ENCODE measurements around the gene DDX43. TPM values are rescaled to one million over a fixed set of nuclear protein-coding genes. Genes with fewer than 3 reads are reported as not detected.

DDX43 gene
- total RNA-seq, 1 experiment from 2014 or later, result 0.33 TPM

- no peaks in the 10 kb centered on the region for H3K79me1 ChIP-seq (ENCODE audit: insufficient read depth, low read depth, low read length, poor library complexity, severe bottlenecking)
- no peak overlapping the region for H2BK120ac ChIP-seq (ENCODE audit: low read depth, low read length, poor library complexity, severe bottlenecking)
- no peak overlapping the region for H4K91ac ChIP-seq (ENCODE audit: insufficient read length, low read depth, low read length)
- H3K79me2 ChIP-seq (ENCODE audit: insufficient read depth, low read length), result no peaks in the 10 kb centered on the region
- H4K8ac ChIP-seq (replicated peaks; ENCODE audit: insufficient read length, low read depth, low read length), result no peak overlapping the region
- Mint-ChIP-seq H3K4me1 (peaks cover 2% of the 10 kb centered on the region in 2 experiments), H3K27me3 (ENCODE audit: low read depth) (no peaks in the 10 kb centered on the region), H3K36me3 (ENCODE audit: insufficient read depth in 1 of 3, low read depth in 3 of 3) (no peaks in the 10 kb centered on the region), H3K27ac (no peak overlapping the region; a peak in 1 of 7 replicates), H3K4me3 (no peak overlapping the region), H3K9me3 (peaks cover 0 to 3% of the 10 kb centered on the region in 2 experiments; a peak in 2 of 5 replicates)
- no CpG with 5 or more reads among the region's 31 CpGs for WGBS (ENCODE audit: extremely low coverage, insufficient read length, low lambda C conversion rate)
- H3K9ac ChIP-seq (ENCODE audit: extremely low read depth, insufficient read length, low read length), result no peak overlapping the region
- H3K27me3 ChIP-seq (ENCODE audit: insufficient read depth, low read length), result no peaks in the 10 kb centered on the region
- H2BK20ac ChIP-seq (ENCODE audit: low read depth, low read length, poor library complexity, severe bottlenecking), result no peak overlapping the region
- H3K4ac ChIP-seq (ENCODE audit: low read depth, low read length), result no peak overlapping the region
- no peaks in the 10 kb centered on the region for H4K20me1 ChIP-seq (ENCODE audit: control insufficient read depth, insufficient read depth, insufficient read length)
- no peaks in the 10 kb centered on the region for H3K9me3 ChIP-seq (ENCODE audit: control insufficient read depth, low read depth, low read length)
- no peak overlapping the region for H2BK5ac ChIP-seq (ENCODE audit: insufficient read length, low read length)
- H3T11ph ChIP-seq (ENCODE audit: low read length), result no peak overlapping the region
- no peak overlapping the region for H2AFZ ChIP-seq (ENCODE audit: low read length)
- H2AK5ac ChIP-seq (ENCODE audit: insufficient read length, low read length), result no peak overlapping the region
- no peak overlapping the region for H2BK12ac ChIP-seq (ENCODE audit: insufficient read length, low read depth, low read length)
- no peak overlapping the region for H3K23ac ChIP-seq (ENCODE audit: insufficient read length, low read depth, low read length)
- no peak overlapping the region for H3K56ac ChIP-seq (ENCODE audit: insufficient read length, low read depth, low read length)
- no peaks in the 10 kb centered on the region for H3K23me2 ChIP-seq (ENCODE audit: insufficient read length, low read depth, low read length, poor library complexity, severe bottlenecking)
- TF ChIP-seq CTCF (conservative IDR thresholded peaks at IDR 0.05), result no peak
- no peak overlapping the region for H3K27ac ChIP-seq (ENCODE audit: insufficient read length, low read depth, low read length)
- no peak overlapping the region for H3K4me2 ChIP-seq (ENCODE audit: insufficient read depth, insufficient read length, low read length)
- no peak overlapping the region for H4K5ac ChIP-seq (ENCODE audit: insufficient read length, low read depth, low read length)
- DNase-seq, result no peak
- no peak overlapping the region for H3K18ac ChIP-seq (ENCODE audit: insufficient read length, low read depth, low read length)
- no peak overlapping the region for H2BK15ac ChIP-seq (ENCODE audit: low read depth, low read length)
- H3K14ac ChIP-seq (ENCODE audit: insufficient read depth, low read length), result no peak overlapping the region
- no peaks in the 10 kb centered on the region for H3K4me1 ChIP-seq (ENCODE audit: insufficient read depth, low read length)
Observed at GRCh38 chr6:73362869-73363536, 31.6 kb upstream of the DDX43 start.

Measured in H9 (cell line).